Measurements from ENCODE around the gene UBE2G1.

UBE2G1 gene, protein sequence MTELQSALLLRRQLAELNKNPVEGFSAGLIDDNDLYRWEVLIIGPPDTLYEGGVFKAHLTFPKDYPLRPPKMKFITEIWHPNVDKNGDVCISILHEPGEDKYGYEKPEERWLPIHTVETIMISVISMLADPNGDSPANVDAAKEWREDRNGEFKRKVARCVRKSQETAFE

DNA sequence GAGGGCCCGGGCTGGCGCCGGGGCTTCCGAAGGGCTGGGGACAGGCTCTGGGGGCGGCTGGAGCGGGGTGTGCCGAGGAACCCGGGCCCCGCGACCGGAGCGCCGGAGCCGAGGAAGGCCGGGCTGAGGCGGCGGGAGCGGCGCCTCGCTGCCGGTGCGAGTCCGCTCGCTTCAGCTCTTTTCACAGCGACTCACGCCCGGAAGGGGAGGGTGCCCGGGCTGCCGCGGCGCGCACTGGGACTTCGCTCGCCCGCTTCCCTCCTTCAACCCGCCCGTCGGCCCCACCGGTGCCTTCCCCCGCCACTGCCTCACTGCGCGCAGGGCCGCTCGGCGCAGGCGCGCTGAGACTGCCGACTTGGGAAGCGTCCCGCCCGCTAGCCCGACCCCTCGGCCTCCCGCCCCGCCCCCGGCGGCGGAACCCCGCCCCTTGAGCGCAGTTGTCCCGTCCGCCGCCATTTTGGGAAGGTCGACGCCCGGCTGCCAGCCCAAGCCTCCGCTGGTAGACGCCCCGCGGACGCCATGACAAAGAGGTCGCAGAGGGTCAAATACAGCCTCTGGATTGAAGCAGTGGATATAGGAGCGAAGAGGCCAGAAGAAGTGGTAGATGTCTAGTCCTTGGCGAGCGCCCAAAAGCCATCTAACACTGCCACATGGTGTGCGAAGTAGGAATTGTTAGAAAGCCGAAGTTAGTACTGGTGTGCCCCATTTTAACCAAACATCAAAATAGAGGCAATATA lies at the start of gene UBE2G1:
Gene UBE2G1 (minus strand): TSS at position 349 of the 737 bp plus-strand sequence. CDS start 359 bp downstream, outside the sequence.
- Histone ChIP-seq H3K4me3 (ENCODE audit: low read depth in 1 of 5, low read length in 5 of 5) (peak within 1 kb of the TSS; percentile 71 to 93 (median 82)), H3K27me3 (ENCODE audit: control insufficient read depth in 5 of 5, insufficient read depth in 4 of 5, low read length in 5 of 5) (no peaks in the 10 kb centered on the region), H3K9me3 (ENCODE audit: control insufficient read depth in 5 of 5, low read length in 5 of 5) (no peaks in the 10 kb centered on the region)

DNA sequence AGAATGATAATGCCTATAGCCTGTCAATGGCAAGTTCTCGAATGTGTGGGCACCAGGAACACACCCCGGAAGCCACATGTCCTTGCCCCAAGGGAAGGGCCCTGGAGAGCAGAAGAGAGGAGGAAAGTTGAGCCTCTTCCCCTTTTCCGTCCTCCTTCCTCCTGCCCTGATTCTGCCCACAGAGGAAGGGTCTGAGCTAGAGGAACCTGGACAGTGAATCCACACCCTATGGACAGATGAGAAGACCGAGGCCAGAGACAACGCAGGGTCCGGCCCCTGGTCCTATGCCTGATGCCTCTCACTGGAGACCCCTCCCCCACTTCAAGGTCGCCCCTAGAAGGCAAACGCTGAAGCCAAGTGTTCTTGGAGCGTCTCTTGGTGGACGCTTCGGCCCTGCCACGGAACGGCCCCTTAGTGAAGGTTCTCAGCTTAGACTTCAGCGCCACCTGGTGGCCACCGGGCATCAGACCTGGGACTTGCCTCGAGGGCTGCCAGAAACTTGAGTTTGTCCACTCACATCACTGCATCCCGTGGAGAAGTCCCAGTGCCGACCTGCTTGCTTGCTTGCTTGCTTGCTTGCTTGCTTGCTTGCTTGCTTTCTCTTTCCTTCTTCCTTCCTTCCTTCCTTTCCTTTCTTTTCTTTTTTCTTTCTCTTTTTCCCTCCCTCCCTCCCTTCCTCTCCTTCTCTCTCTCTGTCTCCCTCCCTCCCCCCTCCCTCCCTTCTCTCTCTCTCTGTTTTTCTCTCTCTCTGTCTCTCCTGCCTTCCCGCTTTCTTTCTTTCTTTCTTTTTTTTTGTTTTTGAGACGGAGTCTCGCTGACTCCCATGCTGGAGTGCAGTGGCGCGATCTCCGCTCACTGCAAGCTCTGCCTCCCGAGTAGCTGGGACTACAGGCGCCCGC lies 46.7 kb upstream of the UBE2G1 start:
- H3K36me3 ChIP-seq (ENCODE audit: control insufficient read depth in 5 of 5, insufficient read depth in 5 of 5, low read length in 5 of 5): no peaks in the 10 kb centered on the region
- peaks cover 3 to 17% (median 12%) of the 10 kb centered on the region in 5 donors for H3K4me1 ChIP-seq (ENCODE audit: control insufficient read depth in 5 of 5, insufficient read depth in 5 of 5, low read length in 5 of 5)
- peak overlapping the region; percentile 72 for H3K27ac ChIP-seq (ENCODE audit: low read depth, low read length)
- no peaks in the 10 kb centered on the region for H3K9me3 ChIP-seq (ENCODE audit: control insufficient read depth in 5 of 5, low read length in 5 of 5)
- H3K27me3 ChIP-seq (ENCODE audit: control insufficient read depth in 5 of 5, insufficient read depth in 4 of 5, low read length in 5 of 5): no peaks in the 10 kb centered on the region
- H3K9ac ChIP-seq (ENCODE audit: low read length in 5 of 5): peak overlapping the region in 1 of 5 donors; percentile 25
- H3K4me3 ChIP-seq (ENCODE audit: low read depth in 1 of 5, low read length in 5 of 5): peak overlapping the region; percentile 36 to 75 (median 40)

More for the DNA sequence above, at the start of gene UBE2G1:
- Histone ChIP-seq H3K9ac (ENCODE audit: low read length in 5 of 5) (peak within 1 kb of the TSS in 4 of 5 donors; percentile 84 to 97 (median 94)), H3K4me1 (ENCODE audit: control insufficient read depth in 5 of 5, insufficient read depth in 5 of 5, low read length in 5 of 5) (peaks cover 1 to 24% (median 21%) of the 10 kb centered on the region in 5 donors), H3K27ac (ENCODE audit: low read depth, low read length) (peak within 1 kb of the TSS; percentile 90), H3K36me3 (ENCODE audit: control insufficient read depth in 5 of 5, insufficient read depth in 5 of 5, low read length in 5 of 5) (peaks cover 0 to 2% (median 0%) of the 10 kb centered on the region in 5 donors)

DNA sequence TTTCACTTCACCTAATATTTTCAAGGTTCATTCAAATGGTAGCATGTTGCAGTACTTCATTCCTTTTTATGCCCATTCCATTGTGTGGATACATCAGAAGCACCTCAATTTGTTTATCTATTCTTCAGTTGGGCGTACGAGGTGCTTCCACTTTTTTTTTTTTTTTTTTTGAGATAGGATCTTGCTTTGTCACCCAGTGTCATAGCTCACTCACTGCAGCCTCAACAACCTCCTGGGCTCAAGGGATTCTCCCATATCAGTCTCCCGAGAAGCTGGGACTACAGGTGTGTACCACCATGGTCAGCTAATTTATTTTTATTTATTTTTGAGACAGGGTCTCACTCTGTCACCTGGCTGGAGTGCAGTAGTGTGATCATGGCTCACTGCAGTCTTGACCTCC lies 44.7 kb upstream of the UBE2G1 start:
- no peaks in the 10 kb centered on the region for H3K27me3 ChIP-seq (ENCODE audit: control insufficient read depth in 5 of 5, insufficient read depth in 4 of 5, low read length in 5 of 5)
- H3K9ac ChIP-seq (ENCODE audit: low read length in 5 of 5): no peak overlapping the region
- peaks cover 3 to 15% (median 12%) of the 10 kb centered on the region in 5 donors for H3K4me1 ChIP-seq (ENCODE audit: control insufficient read depth in 5 of 5, insufficient read depth in 5 of 5, low read length in 5 of 5)
- no peaks in the 10 kb centered on the region for H3K9me3 ChIP-seq (ENCODE audit: control insufficient read depth in 5 of 5, low read length in 5 of 5)
- H3K27ac ChIP-seq (ENCODE audit: low read depth, low read length): no peak overlapping the region
- no peaks in the 10 kb centered on the region for H3K36me3 ChIP-seq (ENCODE audit: control insufficient read depth in 5 of 5, insufficient read depth in 5 of 5, low read length in 5 of 5)
- H3K4me3 ChIP-seq (ENCODE audit: low read depth in 1 of 5, low read length in 5 of 5): no peak overlapping the region

DNA sequence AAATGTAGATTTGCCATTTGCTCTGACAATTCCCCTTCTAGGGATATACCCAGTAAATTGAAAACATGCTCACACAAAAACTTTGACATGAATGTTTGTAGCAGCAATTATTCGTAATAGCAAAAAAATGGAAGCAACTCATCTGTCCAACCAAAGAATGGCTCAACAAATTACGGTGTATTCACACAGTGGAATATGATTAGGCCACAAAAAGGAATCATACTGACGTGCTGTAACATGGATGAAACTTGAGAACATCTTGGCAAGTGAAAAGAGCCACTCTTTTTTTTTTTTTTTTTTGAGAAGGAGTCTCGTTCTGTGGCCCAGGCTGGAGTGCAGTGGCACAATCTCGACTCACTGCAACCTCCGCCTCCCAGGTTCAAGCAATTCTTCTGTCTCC lies 43.2 kb upstream of the UBE2G1 start:
- Histone ChIP-seq H3K27me3 (ENCODE audit: control insufficient read depth in 5 of 5, insufficient read depth in 4 of 5, low read length in 5 of 5) (no peaks in the 10 kb centered on the region), H3K36me3 (ENCODE audit: control insufficient read depth in 5 of 5, insufficient read depth in 5 of 5, low read length in 5 of 5) (no peaks in the 10 kb centered on the region), H3K27ac (ENCODE audit: low read depth, low read length) (no peak overlapping the region), H3K9me3 (ENCODE audit: control insufficient read depth in 5 of 5, low read length in 5 of 5) (no peaks in the 10 kb centered on the region), H3K4me3 (ENCODE audit: low read depth in 1 of 5, low read length in 5 of 5) (no peak overlapping the region), H3K4me1 (ENCODE audit: control insufficient read depth in 5 of 5, insufficient read depth in 5 of 5, low read length in 5 of 5) (peaks cover 3 to 15% (median 12%) of the 10 kb centered on the region in 5 donors), H3K9ac (ENCODE audit: low read length in 5 of 5) (no peak overlapping the region)

DNA sequence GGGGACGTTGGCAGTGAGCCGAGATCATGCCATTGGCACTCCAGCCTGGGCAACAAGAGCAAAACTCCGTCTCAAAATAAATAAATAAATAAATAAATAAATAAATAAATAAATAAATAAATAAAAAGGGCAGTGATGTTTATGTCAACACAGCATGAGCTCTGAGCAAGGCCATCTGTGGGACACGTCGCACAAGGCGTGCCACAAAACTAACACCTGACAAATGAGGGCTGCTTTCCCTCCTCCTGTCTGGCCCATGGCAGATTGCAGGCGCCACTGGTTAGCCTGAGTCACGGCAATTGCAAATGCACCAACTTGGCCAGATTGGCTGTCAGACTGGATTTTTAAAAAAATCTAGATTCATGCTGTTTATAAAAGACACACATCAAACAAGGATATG lies 41.4 kb upstream of the UBE2G1 start:
- Histone ChIP-seq H3K4me3 (ENCODE audit: low read depth in 1 of 5, low read length in 5 of 5) (no peak overlapping the region), H3K27ac (ENCODE audit: low read depth, low read length) (no peak overlapping the region), H3K36me3 (ENCODE audit: control insufficient read depth in 5 of 5, insufficient read depth in 5 of 5, low read length in 5 of 5) (no peaks in the 10 kb centered on the region), H3K4me1 (ENCODE audit: control insufficient read depth in 5 of 5, insufficient read depth in 5 of 5, low read length in 5 of 5) (peaks cover under 1 to 11% (median 8%) of the 10 kb centered on the region in 5 donors), H3K27me3 (ENCODE audit: control insufficient read depth in 5 of 5, insufficient read depth in 4 of 5, low read length in 5 of 5) (no peaks in the 10 kb centered on the region), H3K9me3 (ENCODE audit: control insufficient read depth in 5 of 5, low read length in 5 of 5) (no peaks in the 10 kb centered on the region), H3K9ac (ENCODE audit: low read length in 5 of 5) (no peak overlapping the region)

DNA sequence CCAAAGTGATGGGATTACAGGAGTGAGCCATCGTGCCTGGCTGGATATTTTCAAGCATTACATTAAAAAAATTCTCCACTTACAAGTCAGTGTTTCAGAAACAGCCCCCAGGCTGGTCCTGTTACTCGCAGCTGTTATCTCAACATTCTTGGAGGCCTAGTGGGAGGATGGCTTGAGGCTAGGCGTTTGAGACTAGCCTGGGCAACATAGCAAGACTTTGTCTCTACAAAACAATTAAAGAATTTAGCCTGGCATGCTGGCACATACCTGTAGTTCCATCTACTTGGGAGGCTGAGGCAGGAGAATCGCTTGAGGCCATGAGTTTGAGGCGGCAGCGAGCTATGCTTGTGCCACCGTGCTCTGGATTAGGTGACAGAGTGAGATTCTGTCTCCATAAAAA lies 40.7 kb upstream of the UBE2G1 start:
- no peaks in the 10 kb centered on the region for H3K9me3 ChIP-seq (ENCODE audit: control insufficient read depth in 5 of 5, low read length in 5 of 5)
- H3K36me3 ChIP-seq (ENCODE audit: control insufficient read depth in 5 of 5, insufficient read depth in 5 of 5, low read length in 5 of 5): no peaks in the 10 kb centered on the region
- no peak overlapping the region for H3K27ac ChIP-seq (ENCODE audit: low read depth, low read length)
- H3K4me1 ChIP-seq (ENCODE audit: control insufficient read depth in 5 of 5, insufficient read depth in 5 of 5, low read length in 5 of 5): peaks cover 0 to 4% (median 4%) of the 10 kb centered on the region in 5 donors
- no peaks in the 10 kb centered on the region for H3K27me3 ChIP-seq (ENCODE audit: control insufficient read depth in 5 of 5, insufficient read depth in 4 of 5, low read length in 5 of 5)
- H3K4me3 ChIP-seq (ENCODE audit: low read depth in 1 of 5, low read length in 5 of 5): no peak overlapping the region
- no peak overlapping the region for H3K9ac ChIP-seq (ENCODE audit: low read length in 5 of 5)

DNA sequence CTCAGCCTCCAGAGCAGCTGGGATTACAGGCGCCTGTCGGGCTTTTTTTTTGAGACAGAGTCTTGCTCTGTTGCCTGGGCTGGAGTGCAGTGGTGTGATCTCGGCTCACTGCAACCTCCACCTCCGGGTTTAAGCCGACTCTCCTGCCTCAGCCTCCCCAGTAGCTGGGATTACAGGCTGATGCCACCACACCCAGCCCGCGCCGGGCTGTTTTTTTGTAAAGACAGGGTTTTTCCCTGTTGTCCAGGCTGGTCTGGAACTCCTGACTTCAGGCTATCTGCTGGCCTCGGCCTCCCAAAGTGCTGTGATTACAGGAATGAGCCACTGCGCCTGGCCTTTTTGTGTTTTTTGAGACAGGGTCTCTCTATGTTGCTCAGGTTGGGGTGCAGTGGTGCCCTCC lies 39.9 kb upstream of the UBE2G1 start:
- H3K36me3 ChIP-seq (ENCODE audit: control insufficient read depth in 5 of 5, insufficient read depth in 5 of 5, low read length in 5 of 5): no peaks in the 10 kb centered on the region
- H3K27me3 ChIP-seq (ENCODE audit: control insufficient read depth in 5 of 5, insufficient read depth in 4 of 5, low read length in 5 of 5): no peaks in the 10 kb centered on the region
- H3K4me3 ChIP-seq (ENCODE audit: low read depth in 1 of 5, low read length in 5 of 5): no peak overlapping the region
- H3K9me3 ChIP-seq (ENCODE audit: control insufficient read depth in 5 of 5, low read length in 5 of 5): no peaks in the 10 kb centered on the region
- H3K9ac ChIP-seq (ENCODE audit: low read length in 5 of 5): no peak overlapping the region
- no peak overlapping the region for H3K27ac ChIP-seq (ENCODE audit: low read depth, low read length)
- no peaks in the 10 kb centered on the region for H3K4me1 ChIP-seq (ENCODE audit: control insufficient read depth in 5 of 5, insufficient read depth in 5 of 5, low read length in 5 of 5)

DNA sequence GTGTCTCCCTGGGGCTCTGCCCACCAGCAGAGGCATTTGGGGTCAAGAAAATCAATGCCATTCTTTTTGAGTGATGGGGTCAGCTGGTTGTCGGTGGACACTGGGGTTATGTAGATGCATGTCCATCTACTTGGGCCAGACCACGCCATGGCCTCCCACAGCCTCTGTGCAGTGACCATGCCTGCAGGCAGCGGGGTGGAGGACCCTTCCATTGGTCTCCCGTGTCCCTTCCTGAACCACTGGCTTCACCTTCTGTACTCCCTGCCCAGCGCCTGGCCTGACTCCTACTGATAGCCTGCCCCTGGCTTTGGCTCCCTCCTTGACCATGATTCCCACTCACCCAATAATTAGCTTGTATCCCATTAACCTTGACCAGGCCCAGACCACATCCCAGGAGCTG lies 39.2 kb upstream of the UBE2G1 start:
- H3K4me1 ChIP-seq (ENCODE audit: control insufficient read depth in 5 of 5, insufficient read depth in 5 of 5, low read length in 5 of 5): no peaks in the 10 kb centered on the region
- no peaks in the 10 kb centered on the region for H3K9me3 ChIP-seq (ENCODE audit: control insufficient read depth in 5 of 5, low read length in 5 of 5)
- no peak overlapping the region for H3K9ac ChIP-seq (ENCODE audit: low read length in 5 of 5)
- H3K27ac ChIP-seq (ENCODE audit: low read depth, low read length): no peak overlapping the region
- H3K27me3 ChIP-seq (ENCODE audit: control insufficient read depth in 5 of 5, insufficient read depth in 4 of 5, low read length in 5 of 5): no peaks in the 10 kb centered on the region
- no peak overlapping the region for H3K4me3 ChIP-seq (ENCODE audit: low read depth in 1 of 5, low read length in 5 of 5)
- H3K36me3 ChIP-seq (ENCODE audit: control insufficient read depth in 5 of 5, insufficient read depth in 5 of 5, low read length in 5 of 5): no peaks in the 10 kb centered on the region

DNA sequence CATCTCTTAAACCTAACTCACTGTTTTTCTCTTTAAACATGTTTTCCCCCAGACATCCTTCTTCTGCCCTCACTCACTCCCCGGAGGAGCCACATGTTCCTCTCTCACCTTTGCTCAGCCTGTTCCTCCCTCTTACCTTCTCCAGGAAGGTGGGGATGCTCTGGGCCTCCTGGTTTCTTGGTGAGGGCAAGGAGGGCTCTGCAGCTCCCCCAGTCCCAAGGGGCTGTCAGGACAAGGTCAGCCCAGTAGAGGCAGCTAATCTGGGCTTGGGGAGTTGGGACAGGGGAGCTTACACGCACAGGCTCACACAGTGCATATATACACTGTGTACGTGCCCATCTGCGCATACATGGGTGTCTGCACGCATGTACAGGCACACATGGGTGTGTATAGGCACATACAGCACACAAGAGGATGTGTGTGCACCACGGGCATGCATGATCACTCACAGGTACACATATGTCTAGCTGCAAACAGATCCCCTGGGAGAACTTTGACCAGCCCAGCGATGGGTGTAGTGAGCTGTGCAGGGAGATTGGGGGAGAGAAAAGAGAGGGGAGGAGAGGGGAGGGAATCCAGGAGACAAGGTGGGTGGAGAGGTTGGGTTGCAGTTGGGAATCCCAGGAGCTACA lies 38.7 kb upstream of the UBE2G1 start:
- no peak overlapping the region for H3K4me3 ChIP-seq (ENCODE audit: low read depth in 1 of 5, low read length in 5 of 5)
- H3K36me3 ChIP-seq (ENCODE audit: control insufficient read depth in 5 of 5, insufficient read depth in 5 of 5, low read length in 5 of 5): no peaks in the 10 kb centered on the region
- no peak overlapping the region for H3K9ac ChIP-seq (ENCODE audit: low read length in 5 of 5)
- H3K9me3 ChIP-seq (ENCODE audit: control insufficient read depth in 5 of 5, low read length in 5 of 5): no peaks in the 10 kb centered on the region
- no peaks in the 10 kb centered on the region for H3K4me1 ChIP-seq (ENCODE audit: control insufficient read depth in 5 of 5, insufficient read depth in 5 of 5, low read length in 5 of 5)
- no peak overlapping the region for H3K27ac ChIP-seq (ENCODE audit: low read depth, low read length)
- H3K27me3 ChIP-seq (ENCODE audit: control insufficient read depth in 5 of 5, insufficient read depth in 4 of 5, low read length in 5 of 5): no peaks in the 10 kb centered on the region
